Measurements from ENCODE around the gene PTDSS2.
A peak's percentile ranks its signal among the peaks of the same experiment; 100 is the strongest.

Gene PTDSS2

DNA sequence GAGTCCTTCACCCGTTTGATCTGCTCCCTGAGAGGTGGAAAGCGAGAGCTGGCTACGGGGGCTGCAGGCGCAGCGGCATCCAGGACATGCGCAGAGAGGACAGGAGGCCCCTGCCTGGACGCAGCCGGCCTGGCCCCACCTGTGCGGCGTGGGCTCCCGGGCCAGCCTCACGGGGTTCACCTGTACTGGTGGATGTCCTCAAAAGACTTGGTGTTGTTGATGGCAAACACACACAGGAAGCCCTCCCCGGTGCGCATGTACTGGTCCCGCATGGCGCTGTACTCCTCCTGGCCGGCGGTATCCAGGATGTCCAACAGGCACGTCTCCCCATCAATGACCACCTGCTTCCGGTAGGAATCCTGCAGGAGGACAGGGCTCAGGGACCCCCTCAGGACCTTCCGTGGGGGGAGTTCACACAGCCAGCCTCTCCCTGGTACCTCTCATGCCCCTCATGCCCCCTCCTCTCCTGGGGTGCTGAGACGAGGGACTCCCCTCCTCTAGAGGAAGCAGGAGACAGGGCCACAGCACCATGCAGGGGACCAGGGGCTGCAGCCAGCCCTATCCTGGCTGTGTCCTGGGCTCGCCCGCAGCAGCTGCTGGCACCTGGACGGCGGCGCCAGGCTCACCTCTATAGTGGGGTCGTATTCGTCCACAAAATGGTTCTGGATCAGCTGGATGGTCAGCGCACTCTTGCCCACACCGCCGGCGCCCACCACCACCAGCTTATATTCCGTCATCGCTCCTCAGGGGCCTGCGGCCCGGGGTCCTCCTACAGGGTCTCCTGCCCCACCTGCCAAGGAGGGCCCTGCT is 83.7 kb downstream of the PTDSS2 start:
- no peak for DNase-seq

- no peak for DNase-seq
Observed at GRCh38 chr11:534396-535209, 84.5 kb downstream of the PTDSS2 start.

DNA sequence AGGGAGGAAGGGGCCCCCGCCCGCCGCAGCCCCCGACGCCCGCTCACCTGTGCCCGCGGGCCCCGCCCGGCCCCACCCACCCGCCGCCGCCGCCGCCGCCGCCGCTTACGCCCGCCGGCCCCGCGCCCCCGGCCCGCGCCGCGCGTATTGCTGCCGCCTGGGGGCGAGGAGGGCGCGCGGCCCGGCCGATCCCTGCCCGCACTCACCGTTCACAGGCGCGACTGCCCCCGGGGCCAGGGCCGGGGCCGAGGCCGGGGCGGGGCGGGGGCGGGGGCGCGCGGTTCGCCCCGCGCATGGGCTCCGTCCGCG is 85.1 kb downstream of the PTDSS2 start:
- no peak for DNase-seq

DNA sequence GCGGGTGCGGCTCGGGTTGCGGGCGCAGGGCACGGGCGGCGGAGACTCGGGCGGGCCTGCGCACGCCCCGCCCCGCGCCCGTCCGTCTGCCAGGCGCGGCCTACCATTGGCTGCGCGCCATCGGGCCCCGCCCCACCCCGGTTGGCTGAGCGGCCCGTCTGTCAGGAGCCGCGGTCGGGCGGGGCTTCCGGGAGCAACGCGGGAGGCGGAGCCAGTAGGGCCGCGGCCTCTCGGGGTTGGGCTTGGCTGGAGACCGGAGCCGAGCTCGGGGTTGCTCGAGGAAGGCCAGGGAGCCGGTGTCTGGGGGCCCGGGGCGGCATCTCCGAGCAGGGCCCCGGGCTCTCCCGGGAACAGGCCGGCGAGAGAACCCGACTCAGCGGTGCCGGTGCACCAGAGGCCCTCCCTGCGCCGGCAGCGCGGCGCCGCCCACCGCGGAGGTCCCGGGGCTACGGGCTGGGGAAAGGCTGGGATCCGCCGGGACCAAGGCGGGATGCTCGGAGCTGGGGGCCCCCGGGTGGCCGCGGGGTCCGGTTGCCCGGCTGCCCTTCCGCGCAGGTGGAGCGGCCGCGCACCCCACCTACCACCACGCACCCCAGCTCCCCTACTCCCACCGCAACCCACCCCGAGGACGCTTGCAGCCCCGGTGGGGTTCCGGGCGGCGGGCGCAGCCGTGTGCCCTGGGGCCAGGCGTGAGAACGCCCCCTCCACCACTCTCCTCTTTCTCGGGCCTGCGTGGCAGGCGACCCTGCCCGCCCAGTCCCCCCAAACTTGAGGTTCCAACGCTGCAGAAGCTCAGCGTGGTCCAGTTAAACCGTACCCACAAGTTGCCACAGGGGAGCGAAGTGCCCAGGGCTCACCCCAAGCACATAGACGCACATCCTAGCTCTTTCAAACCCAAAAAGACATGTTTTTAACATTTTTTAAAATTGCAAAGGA is 85.7 kb downstream of the PTDSS2 start, which contains the start of gene HRAS:
Gene HRAS, minus strand, starts transcription at position 58 of the 936 bp plus-strand sequence.
- peak; percentile 91 for DNase-seq

GRCh38 chr11:536841-537621 is 87.0 kb downstream of the PTDSS2 start, which contains the start of gene LRRC56:
Gene LRRC56 (plus strand): TSS chr11:537527. CDS start chr11:540685, 3,158 bp downstream.
- no peak for DNase-seq

GRCh38 chr11:537622-538430 is 87.7 kb downstream of the PTDSS2 start:
- DNase-seq, result no peak

- no peak for DNase-seq
Observed at GRCh38 chr11:538431-539051, 88.5 kb downstream of the PTDSS2 start.

DNA sequence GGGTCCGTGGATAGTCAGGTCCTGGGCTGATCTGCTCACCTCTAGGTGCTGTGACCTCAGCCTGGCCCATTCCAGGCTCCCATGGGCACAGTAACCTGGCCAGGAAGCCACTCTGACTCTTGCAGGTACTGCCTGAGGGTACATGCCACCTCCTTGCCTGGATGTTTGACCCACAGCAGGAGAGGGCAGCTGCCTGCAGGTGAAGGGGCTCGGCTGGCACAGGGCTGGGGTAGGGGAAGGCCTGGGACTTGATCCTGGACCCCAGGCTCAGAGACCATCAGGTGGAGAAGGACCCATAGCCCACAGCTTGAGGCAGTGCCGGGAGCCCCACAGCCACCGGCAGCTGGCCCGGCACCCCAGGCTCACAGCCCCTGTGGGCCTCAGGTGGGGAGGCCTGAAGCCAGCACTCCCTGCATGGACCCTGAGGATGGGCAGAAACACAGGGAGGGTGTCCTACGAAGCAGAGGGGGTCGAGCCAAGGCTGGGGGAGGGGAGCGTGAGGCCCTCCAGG is 89.9 kb downstream of the PTDSS2 start:
- no peak for DNase-seq

Measured in KG1 (cell line).